ENCODE results near the gene MMUT.
"Not testable (repeated sequence)": the region's sequence is repeated elsewhere in the genome, so short reads cannot be mapped to it uniquely, and the experiment has no call there.

MMUT gene

DNA sequence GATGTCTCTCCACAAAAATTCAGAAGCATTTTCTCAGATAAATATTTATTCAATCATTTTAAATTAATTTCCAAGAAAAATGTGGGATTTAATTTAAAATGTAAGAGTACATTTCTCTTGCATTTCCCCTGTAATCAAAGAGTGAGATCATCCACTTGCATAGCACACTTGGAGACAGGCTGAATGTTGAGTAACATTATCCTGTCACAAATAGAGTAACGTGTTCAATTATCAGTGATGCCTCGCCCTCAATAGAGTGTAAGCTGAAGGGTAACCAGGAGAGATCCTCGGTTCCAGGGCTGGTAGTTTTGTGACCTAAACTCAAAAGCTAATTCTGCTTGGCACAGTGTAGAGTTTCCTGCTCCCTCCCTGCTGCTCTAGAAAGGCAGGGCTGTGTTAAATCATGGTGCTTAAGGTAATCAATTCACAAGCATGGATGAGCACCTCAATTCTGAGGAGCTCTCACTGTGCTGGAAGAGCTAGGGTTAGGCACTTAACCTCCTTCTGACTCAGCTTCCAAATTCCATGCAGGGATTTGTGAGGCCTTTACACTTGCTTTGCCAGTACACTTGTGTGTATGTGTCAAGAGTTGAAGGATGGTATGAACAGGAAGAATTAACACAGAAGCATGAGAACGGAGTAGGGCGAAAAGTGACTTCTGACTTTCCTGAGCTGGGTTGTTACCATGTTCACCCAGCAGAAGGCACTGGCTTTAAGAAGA is 56.6 kb downstream of the MMUT start:
- Histone ChIP-seq H3K4me1 (no peaks in the 10 kb centered on the region), H3K4me3 (no peak overlapping the region), H3K27me3 (no peaks in the 10 kb centered on the region), H4K20me1 (no peaks in the 10 kb centered on the region), H3K9me3 (replicated peaks in 1 of 11) (no peaks in the 10 kb centered on the region), H3K36me3 (no peaks in the 10 kb centered on the region), H3K9ac (no peak overlapping the region), H3K4me2 (no peak overlapping the region), H3K27ac (no peak overlapping the region)
- TF ChIP-seq Cebpa-rat (IDR thresholded peaks at IDR 0.05): no peak

DNA sequence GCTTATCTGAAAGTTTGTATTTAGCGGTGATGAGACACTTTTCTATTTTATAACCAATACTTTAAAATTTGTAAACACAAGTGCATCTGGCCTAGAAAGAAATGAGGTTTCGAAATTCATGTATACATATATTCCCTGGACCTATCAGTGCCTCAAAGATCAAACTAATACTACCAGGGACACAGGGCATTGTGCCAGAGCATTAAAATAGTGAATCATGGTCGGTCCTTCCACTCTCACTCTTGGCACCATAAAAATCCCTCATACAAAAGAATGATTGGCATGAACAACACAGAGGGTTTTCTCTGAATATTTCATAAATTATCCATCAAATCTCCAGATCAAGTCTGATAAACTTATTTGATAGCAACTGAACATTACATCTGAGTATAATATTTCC is 62.0 kb downstream of the MMUT start:
- Histone ChIP-seq H4K20me1 (no peaks in the 10 kb centered on the region), H3K4me2 (no peak overlapping the region)

DNA sequence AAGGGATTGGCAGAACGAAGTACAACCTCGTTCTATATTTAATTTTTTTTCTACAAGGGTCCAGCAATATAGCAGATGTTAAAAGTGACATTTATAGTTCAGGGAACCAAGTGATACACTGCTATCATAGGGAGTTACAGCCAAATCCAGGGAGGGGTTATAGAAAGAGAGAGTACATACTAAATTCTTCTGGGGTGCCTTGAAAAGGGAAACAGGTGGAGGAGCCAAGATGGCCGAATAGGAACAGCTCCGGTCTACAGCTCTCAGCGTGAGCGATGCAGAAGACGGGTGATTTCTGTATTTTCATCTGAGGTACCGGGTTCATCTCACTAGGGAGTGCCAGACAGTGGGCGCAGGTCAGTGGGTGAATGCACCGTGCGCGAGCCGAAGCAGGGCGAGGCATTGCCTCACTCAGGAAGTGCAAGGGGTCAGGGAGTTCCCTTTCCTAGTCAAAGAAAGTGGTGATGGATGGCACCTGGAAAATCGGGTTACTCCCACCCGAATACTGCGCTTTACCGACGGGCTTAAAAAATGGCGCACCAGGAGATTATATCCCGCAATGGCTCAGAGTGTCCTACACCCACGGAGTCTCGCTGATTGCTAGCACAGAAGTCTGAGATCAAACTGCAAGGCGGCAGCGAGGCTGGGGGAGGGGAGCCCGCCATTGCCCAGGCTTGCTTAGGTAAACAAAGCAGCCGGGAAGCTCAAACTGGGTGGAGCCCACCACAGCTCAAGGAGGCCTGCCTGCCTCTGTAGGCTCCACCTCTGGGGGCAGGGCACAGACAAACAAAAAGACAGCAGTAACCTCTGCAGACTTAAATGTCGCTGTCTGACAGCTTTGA is 76.2 kb downstream of the MMUT start:
- not testable (repeated sequence) for H3K4me1 ChIP-seq; H3K9ac ChIP-seq; H3K4me3 ChIP-seq; H3K36me3 ChIP-seq; H3K27ac ChIP-seq; H4K20me1 ChIP-seq; H3K4me2 ChIP-seq; H3K27me3 ChIP-seq; H3K9me3 ChIP-seq (replicated peaks in 1 of 11)

More for the DNA sequence above, 62.0 kb downstream of the MMUT start:
- Histone ChIP-seq H3K4me1 (no peaks in the 10 kb centered on the region), H3K36me3 (no peaks in the 10 kb centered on the region), H3K9ac (no peak overlapping the region), H3K27ac (no peak overlapping the region), H3K9me3 (replicated peaks in 1 of 11) (no peaks in the 10 kb centered on the region), H3K4me3 (no peak overlapping the region), H3K27me3 (no peaks in the 10 kb centered on the region)
- TF ChIP-seq Cebpa-rat (IDR thresholded peaks at IDR 0.05): no peak

DNA sequence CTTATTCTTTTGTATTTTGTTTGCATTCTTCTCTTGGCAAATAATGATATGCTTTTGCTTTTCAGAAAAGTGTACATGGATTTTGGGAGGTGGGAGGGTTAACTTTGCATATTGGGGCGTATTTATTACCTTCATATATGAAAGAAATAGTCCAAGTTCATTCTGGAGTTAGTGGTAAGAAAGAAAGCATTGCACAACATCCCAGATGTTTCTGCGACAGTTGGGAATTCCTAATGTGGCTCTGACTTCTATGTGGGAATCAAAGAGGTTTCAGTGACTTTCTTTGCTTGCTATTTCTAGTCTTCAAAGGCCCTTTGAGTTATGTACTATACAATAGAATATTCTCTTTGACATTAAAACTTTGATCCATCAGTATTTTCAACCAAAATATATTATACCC is 78.1 kb downstream of the MMUT start:
- Histone ChIP-seq H3K4me1 (no peaks in the 10 kb centered on the region), H3K27me3 (no peaks in the 10 kb centered on the region), H4K20me1 (no peaks in the 10 kb centered on the region), H3K4me2 (no peak overlapping the region), H3K4me3 (no peak overlapping the region), H3K36me3 (no peaks in the 10 kb centered on the region), H3K27ac (no peak overlapping the region), H3K9ac (no peak overlapping the region), H3K9me3 (replicated peaks in 1 of 11) (no peaks in the 10 kb centered on the region)
- TF ChIP-seq Cebpa-rat (IDR thresholded peaks at IDR 0.05): no peak

All from BLaER1 treated with 17β-estradiol and CSF1 and Interleukin-3, amounts not matched to agents 10 nM and 100 nM (cell line).